Calu3 (cell line): ENCODE results near the gene SPATC1L. TPM values are rescaled to one million over a fixed set of nuclear protein-coding genes. Genes with fewer than 3 reads are reported as not detected.
"Not testable (repeated sequence)": the region's sequence is repeated elsewhere in the genome, so short reads cannot be mapped to it uniquely, and the experiment has no call there.

ENCODE experiments used
- BruUV-seq: library from RNA; stranded (reverse); fragments of 400-500 nt; replicated peaks from 2 replicates; lab custom pipeline; 2021; lab: Mats Ljungman, UMichigan
- CTCF ChIA-PET: fragments of 300-600 bp; sonication (Branson Sonifier 250); formaldehyde crosslinking; loops from one replicate; lab custom pipeline; 2022; ENCODE audit warnings: antibody characterized with exemption; lab: Charles Lee
- DNase-seq: peaks from one replicate; pipeline ENCODE4 v3.0.0; 2022
- H3K27ac Mint-ChIP-seq: one replicate; pipeline ENCODE4 v1.8.0; 2022; ENCODE audit warnings: mixed read lengths; ENCODE audit not compliant: unreplicated experiment
- H3K27me3 Mint-ChIP-seq: one replicate; pipeline ENCODE4 v1.8.0; 2022; ENCODE audit warnings: mixed read lengths; ENCODE audit not compliant: unreplicated experiment
- H3K36me3 Mint-ChIP-seq: one replicate; pipeline ENCODE4 v1.8.0; 2022; ENCODE audit warnings: mild to moderate bottlenecking, moderate library complexity, mixed read lengths; ENCODE audit not compliant: insufficient read depth, unreplicated experiment
- H3K4me1 Mint-ChIP-seq: one replicate; pipeline ENCODE4 v1.8.0; 2022; ENCODE audit warnings: mild to moderate bottlenecking, low read depth, mixed read lengths; ENCODE audit not compliant: unreplicated experiment
- H3K4me3 Mint-ChIP-seq: one replicate; pipeline ENCODE4 v1.8.0; 2022; ENCODE audit warnings: mild to moderate bottlenecking, low read depth, moderate library complexity, mixed read lengths; ENCODE audit not compliant: unreplicated experiment
- H3K9me3 Mint-ChIP-seq: one replicate; pipeline ENCODE4 v1.8.0; 2022; ENCODE audit warnings: low read depth, mixed read lengths; ENCODE audit not compliant: unreplicated experiment
- CTCF ChIP-seq: fragments of 200-600 bp; IDR thresholded peaks from one replicate; pipeline ENCODE4 v1.8.0; 2022; ENCODE audit warnings: antibody characterized with exemption; ENCODE audit not compliant: unreplicated experiment
- intact Hi-C: fragments of 100-400 bp; cut with micrococcal nuclease; formaldehyde crosslinking; loops from one replicate; pipeline ENCODE4 v1.10.0; 2022; ENCODE audit not compliant: unreplicated experiment
- total RNA-seq: library from RNA; stranded (reverse); gene quantifications from 2 replicates; pipeline ENCODE4 v1.2.3, GENCODE V29; 2022

The SPATC1L gene
- total RNA-seq, 1 experiment from 2014 or later, result 4.4 TPM

DNA sequence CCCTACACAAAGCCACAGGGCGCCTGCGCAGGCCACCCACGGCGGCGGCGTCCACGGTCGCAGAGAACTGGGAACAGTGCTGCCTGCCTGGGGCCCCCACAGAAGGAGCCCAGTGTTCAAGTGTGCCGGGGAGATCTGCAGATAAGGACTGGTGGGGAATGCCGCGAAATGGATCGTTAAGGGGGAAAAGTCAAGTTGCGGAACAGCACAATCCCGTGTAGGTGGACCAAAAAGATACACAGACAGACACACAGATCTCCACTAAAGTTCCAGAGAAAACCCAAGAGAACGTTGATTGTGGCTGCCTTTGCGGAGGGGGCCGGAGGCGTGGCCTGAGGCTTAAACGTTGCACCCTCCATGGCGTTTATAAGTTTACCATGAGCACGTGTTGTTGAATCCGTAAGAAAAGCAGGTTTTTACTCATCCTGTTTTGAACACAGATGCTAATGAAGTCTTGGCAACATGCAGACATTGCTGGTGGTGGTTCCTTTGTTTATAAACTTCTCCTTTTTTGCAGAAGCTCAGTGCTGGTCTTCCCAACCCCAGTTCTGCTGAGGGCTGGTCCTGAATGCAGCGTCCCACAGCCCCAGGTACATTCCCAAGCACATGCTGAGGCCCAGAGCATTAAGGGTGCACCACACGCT, 4.1 kb downstream of the SPATC1L start:
- no peaks in the 10 kb centered on the region for H3K4me1 Mint-ChIP-seq
- H3K36me3 Mint-ChIP-seq, result peaks cover 11% of the 10 kb centered on the region
- DNase-seq, result no peak
- H3K27me3 Mint-ChIP-seq, result peaks cover 17% of the 10 kb centered on the region
- no peak overlapping the region for H3K4me3 Mint-ChIP-seq
- CTCF ChIA-PET, result no interaction called here
- no peak overlapping the region for H3K27ac Mint-ChIP-seq
- no peak for TF ChIP-seq CTCF
- BruUV-seq, result no TSS peak
- no peaks in the 10 kb centered on the region for H3K9me3 Mint-ChIP-seq
- intact Hi-C loops, result no loop called here

DNA sequence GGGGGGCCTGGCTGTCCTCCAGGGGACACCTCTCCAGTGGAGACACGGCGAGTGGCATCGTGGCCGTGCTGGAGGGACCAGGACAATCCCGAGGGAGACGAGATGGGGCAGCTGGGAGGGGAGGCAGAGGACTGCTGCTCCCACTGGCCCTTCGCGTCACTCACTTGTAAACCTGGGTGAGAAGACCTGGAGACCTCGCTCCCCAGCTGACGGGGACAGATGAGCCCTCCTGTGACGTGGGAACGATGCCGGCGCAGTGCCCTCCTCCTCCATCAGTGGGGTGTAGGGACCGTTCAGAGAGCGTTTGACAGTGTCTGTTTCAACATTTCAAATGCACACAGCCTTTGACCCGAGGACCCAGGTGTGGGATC, 4.6 kb downstream of the SPATC1L start:
- H3K4me1 Mint-ChIP-seq, result no peaks in the 10 kb centered on the region
- no peak for TF ChIP-seq CTCF
- peaks cover 22% of the 10 kb centered on the region for H3K27me3 Mint-ChIP-seq
- CTCF ChIA-PET, result no interaction called here
- intact Hi-C loops, result no loop called here
- no peak overlapping the region for H3K4me3 Mint-ChIP-seq
- no peaks in the 10 kb centered on the region for H3K9me3 Mint-ChIP-seq
- DNase-seq, result no peak
- no TSS peak for BruUV-seq
- H3K27ac Mint-ChIP-seq, result no peak overlapping the region
- peaks cover 7% of the 10 kb centered on the region for H3K36me3 Mint-ChIP-seq

DNA sequence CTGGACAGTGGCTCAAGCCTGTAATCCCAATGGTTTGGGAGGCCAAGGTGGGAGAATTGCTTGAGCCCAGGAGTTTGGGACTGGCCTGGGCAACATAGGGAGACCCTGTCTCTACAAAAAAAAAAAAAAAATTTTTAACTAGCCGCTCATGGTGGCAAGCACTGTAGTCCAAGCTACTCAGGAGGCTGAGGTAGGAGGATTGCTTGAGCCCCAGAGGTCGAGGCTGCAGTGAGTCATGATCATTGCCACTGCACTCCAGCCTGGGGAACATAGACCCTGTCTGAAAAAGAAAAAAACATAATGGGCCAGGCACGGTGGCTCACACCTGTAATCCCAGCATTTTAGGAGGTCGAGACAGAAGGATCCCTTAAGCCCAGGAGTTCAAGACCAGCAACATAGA, 5.3 kb downstream of the SPATC1L start:
- no peak for TF ChIP-seq CTCF
- intact Hi-C loops, result no loop called here
- DNase-seq, result no peak
- H3K27ac Mint-ChIP-seq, result no peak overlapping the region
- H3K36me3 Mint-ChIP-seq, result peaks cover 5% of the 10 kb centered on the region
- no TSS peak for BruUV-seq
- H3K27me3 Mint-ChIP-seq, result peaks cover 27% of the 10 kb centered on the region
- no peak overlapping the region for H3K4me3 Mint-ChIP-seq
- no peaks in the 10 kb centered on the region for H3K4me1 Mint-ChIP-seq
- no peaks in the 10 kb centered on the region for H3K9me3 Mint-ChIP-seq
- CTCF ChIA-PET, result no interaction called here

- H3K36me3 Mint-ChIP-seq, H3K9me3 Mint-ChIP-seq, intact Hi-C loops, BruUV-seq, H3K4me3 Mint-ChIP-seq, H3K4me1 Mint-ChIP-seq, DNase-seq, H3K27ac Mint-ChIP-seq, CTCF ChIA-PET: not testable (repeated sequence)
- H3K27me3 Mint-ChIP-seq, result peaks cover 27% of the 10 kb centered on the region
Observed at GRCh38 chr21:46176443-46177129, 7.7 kb downstream of the SPATC1L start.

DNA sequence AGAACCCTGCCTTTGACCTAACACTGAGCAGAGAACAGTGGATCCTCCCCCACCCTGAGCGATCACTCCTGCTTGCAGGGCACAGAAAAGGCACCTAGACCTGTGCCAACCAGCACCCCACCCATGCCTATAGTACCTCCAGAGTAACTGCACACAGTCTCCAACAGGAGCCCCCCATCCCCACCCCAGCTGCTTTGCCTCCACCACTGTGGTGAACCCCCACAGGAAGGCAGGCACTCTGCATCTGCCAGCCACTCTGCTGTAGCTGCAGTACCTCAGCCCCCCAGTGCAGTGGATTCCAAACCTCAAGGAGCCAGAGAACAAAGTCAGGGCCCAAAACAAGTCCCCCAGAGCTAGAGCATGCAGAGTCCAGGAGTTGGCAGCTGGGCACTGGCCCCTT, 10.7 kb downstream of the SPATC1L start:
- Mint-ChIP-seq H3K27ac (no peak overlapping the region), H3K4me1 (no peaks in the 10 kb centered on the region), H3K36me3 (no peaks in the 10 kb centered on the region)

More for the DNA sequence above, 10.7 kb downstream of the SPATC1L start:
- Mint-ChIP-seq H3K9me3 (no peaks in the 10 kb centered on the region), H3K27me3 (peaks cover 27% of the 10 kb centered on the region), H3K4me3 (no peak overlapping the region)
- no TSS peak for BruUV-seq
- DNase-seq, result no peak
- CTCF ChIA-PET, result no interaction called here
- intact Hi-C loops, result no loop called here
- no peak for TF ChIP-seq CTCF
